Endodermal cell (in vitro differentiated cells): Measurements from ENCODE around the gene MRTFA. TPM values are rescaled to one million over a fixed set of nuclear protein-coding genes. Genes with fewer than 3 reads are reported as not detected.

ENCODE experiments used
- DNase-seq: peaks from one replicate; pipeline ENCODE4 v3.0.0-alpha.2; 2017
- H3K27ac ChIP-seq: 2 replicates; pipeline ENCODE4 v1.5.1; 2013; ENCODE audit warnings: mild to moderate bottlenecking, low read depth, low read length, moderate library complexity
- H3K27me3 ChIP-seq: 2 replicates; pipeline ENCODE4 v1.6.1; 2013; ENCODE audit warnings: mild to moderate bottlenecking, low read length, moderate library complexity; ENCODE audit not compliant: insufficient read depth, control insufficient read depth, poor library complexity, severe bottlenecking
- H3K36me3 ChIP-seq: 2 replicates; pipeline ENCODE4 v1.7.0; 2013; ENCODE audit warnings: mild to moderate bottlenecking, low read length, moderate library complexity; ENCODE audit not compliant: control insufficient read depth, insufficient read depth
- H3K4me1 ChIP-seq: one replicate; pipeline ENCODE4 v1.7.0; 2013; ENCODE audit warnings: low read length; ENCODE audit not compliant: control insufficient read depth, insufficient read depth
- H3K4me3 ChIP-seq: 2 replicates; pipeline ENCODE4 v1.5.1; 2013; ENCODE audit warnings: mild to moderate bottlenecking, low read length, moderate library complexity
- H3K9ac ChIP-seq: 2 replicates; pipeline ENCODE4 v1.6.1; 2013; ENCODE audit warnings: mild to moderate bottlenecking, low read length, moderate library complexity; ENCODE audit not compliant: poor library complexity, severe bottlenecking; ENCODE audit errors: extremely low read depth
- H3K9me3 ChIP-seq: 2 replicates; pipeline ENCODE4 v1.6.1; 2013; ENCODE audit warnings: mild to moderate bottlenecking, low read length, moderate library complexity; ENCODE audit not compliant: control insufficient read depth
- H3K27ac Mint-ChIP-seq: 2 replicates; pipeline ENCODE4 v1.8.0; 2020; ENCODE audit warnings: mixed read lengths
- H3K27me3 Mint-ChIP-seq: 2 replicates; pipeline ENCODE4 v1.8.0; 2021; ENCODE audit warnings: mild to moderate bottlenecking, mixed read lengths; ENCODE audit not compliant: insufficient read depth
- H3K36me3 Mint-ChIP-seq: 2 replicates; pipeline ENCODE4 v1.8.0; 2020; ENCODE audit warnings: low read depth, mixed read lengths
- H3K4me1 Mint-ChIP-seq: 2 replicates; pipeline ENCODE4 v1.8.0; 2020; ENCODE audit warnings: mixed read lengths
- H3K4me3 Mint-ChIP-seq: 2 replicates; pipeline ENCODE4 v1.8.0; 2020; ENCODE audit warnings: mild to moderate bottlenecking, moderate library complexity, mixed read lengths
- H3K9me3 Mint-ChIP-seq: 2 replicates; pipeline ENCODE4 v1.8.0; 2020; ENCODE audit warnings: mild to moderate bottlenecking, mixed read lengths
- CTCF ChIP-seq: fragments of 200-600 bp; sonication (generic); conservative IDR thresholded peaks from 2 replicates; pipeline ENCODE4 v1.5.0; 2021; ENCODE audit warnings: antibody characterized with exemption, mild to moderate bottlenecking
- WGBS, 2 experiments: methylation state at CpG; one replicate each; pipeline versions ENCODE4 v1.1.5 to v1.1.7; 2013; ENCODE audit warnings: missing lambda C conversion rate in 2 of 2, mixed read lengths in 1 of 2; ENCODE audit not compliant: insufficient coverage in 1 of 2, insufficient read length in 1 of 2; 5-methylcytosine and 5-hydroxymethylcytosine counted together
- total RNA-seq, 2 donors: library from RNA; stranded (reverse); fragmentation: NEBNext Ultra II Directional in 1 of 2; extraction: Animal tissue kit (Norgen Biotek cat#: 25700) in 1 of 2; gene quantifications; 2 replicates in 1 of 2; 3 replicates in 1 of 2; pipeline ENCODE4 v1.2.1, GENCODE V29; 2021

MRTFA gene
- total RNA-seq, 2 donors from 2014 or later, result 43.3 to 44.7 TPM

GRCh38 chr22:40403651-40404050 lies 232.9 kb downstream of the MRTFA start:
- Histone ChIP-seq H3K4me1 (no peaks in the 10 kb centered on the region), H3K27ac (no peak overlapping the region), H3K27me3 (no peaks in the 10 kb centered on the region), H3K4me3 (no peak overlapping the region), H3K9ac (no peak overlapping the region), H3K9me3 (no peaks in the 10 kb centered on the region), H3K36me3 (peaks cover 34% of the 10 kb centered on the region)
- WGBS, 2 experiments, result 95 to 100% methylated on average over 1 to 7 of the region's 7 CpGs
- TF ChIP-seq CTCF, result no peak
- H3K27me3 Mint-ChIP-seq, result no peaks in the 10 kb centered on the region
- no peaks in the 10 kb centered on the region for H3K4me1 Mint-ChIP-seq
- H3K36me3 Mint-ChIP-seq, result peaks cover 46% of the 10 kb centered on the region
- DNase-seq, result no peak
- H3K9me3 Mint-ChIP-seq, result no peaks in the 10 kb centered on the region
- H3K4me3 Mint-ChIP-seq, result no peak overlapping the region
- peak overlapping the region; percentile 78 for H3K27ac Mint-ChIP-seq

GRCh38 chr22:40403141-40403540 lies 233.4 kb downstream of the MRTFA start:
- TF ChIP-seq CTCF, result no peak
- no peaks in the 10 kb centered on the region for H3K9me3 ChIP-seq
- H3K36me3 ChIP-seq, result peaks cover 34% of the 10 kb centered on the region
- WGBS, 2 experiments, result 94 to 100% methylated on average over 2 to 3 of the region's 3 CpGs
- H3K4me1 Mint-ChIP-seq, result no peaks in the 10 kb centered on the region
- H3K36me3 Mint-ChIP-seq, result peaks cover 46% of the 10 kb centered on the region
- H3K9me3 Mint-ChIP-seq, result no peaks in the 10 kb centered on the region
- H3K27ac Mint-ChIP-seq, result no peak overlapping the region
- no peaks in the 10 kb centered on the region for H3K27me3 Mint-ChIP-seq
- no peak for DNase-seq
- H3K9ac ChIP-seq, result no peak overlapping the region
- H3K4me1 ChIP-seq, result no peaks in the 10 kb centered on the region
- no peak overlapping the region for H3K4me3 Mint-ChIP-seq
- no peak overlapping the region for H3K4me3 ChIP-seq
- H3K27ac ChIP-seq, result no peak overlapping the region
- H3K27me3 ChIP-seq, result no peaks in the 10 kb centered on the region

- no peak for DNase-seq
- H3K27ac Mint-ChIP-seq, result no peak overlapping the region
- peaks cover 29% of the 10 kb centered on the region for H3K36me3 ChIP-seq
- H3K4me3 Mint-ChIP-seq, result no peak overlapping the region
- H3K9me3 Mint-ChIP-seq, result no peaks in the 10 kb centered on the region
- 89 to 91% methylated on average over 7 to 8 of the region's 8 CpGs for WGBS, 2 experiments
- no peak overlapping the region for H3K9ac ChIP-seq
- peaks cover 5% of the 10 kb centered on the region for H3K4me1 Mint-ChIP-seq
- no peak for TF ChIP-seq CTCF
- H3K27me3 Mint-ChIP-seq, result no peaks in the 10 kb centered on the region
- H3K27me3 ChIP-seq, result no peaks in the 10 kb centered on the region
- no peak overlapping the region for H3K27ac ChIP-seq
- H3K9me3 ChIP-seq, result no peaks in the 10 kb centered on the region
- no peak overlapping the region for H3K4me3 ChIP-seq
- H3K36me3 Mint-ChIP-seq, result peaks cover 42% of the 10 kb centered on the region
- no peaks in the 10 kb centered on the region for H3K4me1 ChIP-seq
Observed at GRCh38 chr22:40401981-40402406, 234.5 kb downstream of the MRTFA start.
